Ascending aorta (tissue), 2 donors: ENCODE results near the gene IVD. TPM values are rescaled to one million over a fixed set of nuclear protein-coding genes. Genes with fewer than 3 reads are reported as not detected.

Experiments
- DNase-seq, 2 donors: peaks; one replicate each; pipeline ENCODE4 v3.0.0-alpha.2; 2019; ENCODE audit warnings: low spot score in 2 of 2
- H3K27ac ChIP-seq, 2 donors: fragments of 200-600 bp; sonication (generic); one replicate each; pipeline ENCODE4 v1.5.1; 2016 to 2017; ENCODE audit warnings: mild to moderate bottlenecking in 1 of 2
- H3K27me3 ChIP-seq: fragments of 200-600 bp; sonication (generic); one replicate; pipeline ENCODE4 v1.5.1; 2017
- H3K36me3 ChIP-seq, 2 donors: fragments of 200-600 bp; sonication (generic); one replicate each; pipeline ENCODE4 v1.5.1; 2016
- H3K4me1 ChIP-seq, 2 donors: fragments of 200-600 bp; sonication (generic); one replicate each; pipeline ENCODE4 v1.5.1; 2016 to 2017; ENCODE audit warnings: mild to moderate bottlenecking in 1 of 2
- H3K4me3 ChIP-seq, 2 donors: fragments of 200-600 bp; sonication (generic); one replicate each; pipeline ENCODE4 v1.5.1; 2016 to 2017; ENCODE audit warnings: mild to moderate bottlenecking in 1 of 2
- H3K9me3 ChIP-seq, 2 donors: fragments of 200-600 bp; sonication (generic); one replicate each; pipeline ENCODE4 v1.5.1; 2016
- intact Hi-C: fragments of 100-400 bp; cut with DNase I; formaldehyde crosslinking; loops from one replicate; pipeline ENCODE4 v1.15.1; 2023
- total RNA-seq: library from RNA; depleted of rRNA; stranded (reverse); fragments of >200 nt; gene quantifications from one replicate; pipeline ENCODE4 v1.1.0, GENCODE V29; 2016
- TF ChIP-seq, protein P1 (sequence below), 3 experiments: fragments of 200-600 bp in 2 of 3; fragments of 450-650 bp in 1 of 3; sonication (generic) in 2 of 3; IDR thresholded peaks; one replicate each; pipeline ENCODE4 v1.5.1; 2016 to 2019; ENCODE audit warnings: antibody characterized with exemption in 3 of 3, mild to moderate bottlenecking in 1 of 3, moderate library complexity in 1 of 3

IVD gene
- total RNA-seq, 1 donor from 2014 or later: 39.5 TPM

DNA sequence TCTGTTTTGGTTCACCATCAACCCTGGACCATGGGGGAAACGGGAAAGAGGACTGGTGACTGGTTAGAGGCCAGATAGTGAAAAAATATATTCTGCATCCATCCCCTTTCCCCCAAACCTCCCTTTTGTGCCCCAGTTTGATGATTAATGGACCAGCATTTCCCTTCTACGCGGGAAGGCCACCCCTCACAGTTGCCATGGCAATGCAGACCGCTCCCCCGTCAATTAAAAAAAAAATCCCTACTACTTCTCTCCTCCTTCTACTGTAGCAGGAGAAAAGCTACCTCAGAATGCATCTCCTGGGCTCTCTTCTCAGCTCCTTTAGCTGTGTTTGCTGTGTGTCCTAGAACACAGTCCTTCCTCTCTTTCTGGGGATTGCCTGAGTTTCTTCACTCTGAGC, 39.1 kb downstream of the IVD start:
- intact Hi-C loops: loop anchor here (5.0 to 10.0 kb wide), 2 partner anchors 63 to 340 kb away; partner anchors contain the start of gene BMF
- no peak for DNase-seq

DNA sequence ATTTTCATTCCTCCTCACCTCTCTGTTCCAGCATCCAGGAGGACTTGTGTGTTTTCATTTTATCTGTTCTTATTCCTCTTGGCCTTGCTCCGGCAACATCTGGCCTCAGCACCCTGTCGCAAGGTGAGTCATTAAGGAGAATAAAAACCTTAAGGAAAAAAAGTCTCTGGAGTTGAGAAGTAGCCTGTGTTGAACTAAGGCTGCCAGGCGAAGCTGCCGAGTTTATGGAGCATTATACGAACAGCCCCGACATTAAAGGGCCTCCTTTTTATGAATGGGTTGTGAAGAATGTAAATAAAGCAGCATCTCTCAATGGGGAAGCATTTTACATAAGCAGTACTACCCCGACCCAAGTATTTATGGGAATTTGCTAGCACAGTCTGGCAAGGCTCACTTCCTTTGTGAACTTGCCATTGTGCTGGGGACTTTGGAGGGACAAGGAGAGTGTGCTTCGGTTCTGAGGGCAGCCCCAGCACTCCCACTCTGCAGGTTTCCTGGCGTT, 39.9 kb downstream of the IVD start:
- TF ChIP-seq, protein P1, sequence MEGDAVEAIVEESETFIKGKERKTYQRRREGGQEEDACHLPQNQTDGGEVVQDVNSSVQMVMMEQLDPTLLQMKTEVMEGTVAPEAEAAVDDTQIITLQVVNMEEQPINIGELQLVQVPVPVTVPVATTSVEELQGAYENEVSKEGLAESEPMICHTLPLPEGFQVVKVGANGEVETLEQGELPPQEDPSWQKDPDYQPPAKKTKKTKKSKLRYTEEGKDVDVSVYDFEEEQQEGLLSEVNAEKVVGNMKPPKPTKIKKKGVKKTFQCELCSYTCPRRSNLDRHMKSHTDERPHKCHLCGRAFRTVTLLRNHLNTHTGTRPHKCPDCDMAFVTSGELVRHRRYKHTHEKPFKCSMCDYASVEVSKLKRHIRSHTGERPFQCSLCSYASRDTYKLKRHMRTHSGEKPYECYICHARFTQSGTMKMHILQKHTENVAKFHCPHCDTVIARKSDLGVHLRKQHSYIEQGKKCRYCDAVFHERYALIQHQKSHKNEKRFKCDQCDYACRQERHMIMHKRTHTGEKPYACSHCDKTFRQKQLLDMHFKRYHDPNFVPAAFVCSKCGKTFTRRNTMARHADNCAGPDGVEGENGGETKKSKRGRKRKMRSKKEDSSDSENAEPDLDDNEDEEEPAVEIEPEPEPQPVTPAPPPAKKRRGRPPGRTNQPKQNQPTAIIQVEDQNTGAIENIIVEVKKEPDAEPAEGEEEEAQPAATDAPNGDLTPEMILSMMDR (IDR thresholded peaks at IDR 0.05): no peak
- Histone ChIP-seq H3K4me3 (no peak overlapping the region), H3K4me1 (peaks cover 0 to 17% of the 10 kb centered on the region in 2 donors), H3K27me3 (no peaks in the 10 kb centered on the region), H3K27ac (no peak overlapping the region), H3K36me3 (no peaks in the 10 kb centered on the region), H3K9me3 (no peaks in the 10 kb centered on the region)
- no peak for DNase-seq
- intact Hi-C loops: loop anchor here (10.0 kb wide), 1 partner anchor 341 kb away; the partner anchor contains the start of gene BMF

More for the DNA sequence above, 39.1 kb downstream of the IVD start:
- Histone ChIP-seq H3K4me3 (no peak overlapping the region), H3K27me3 (no peaks in the 10 kb centered on the region), H3K9me3 (no peaks in the 10 kb centered on the region), H3K27ac (no peak overlapping the region), H3K36me3 (no peaks in the 10 kb centered on the region), H3K4me1 (peaks cover 0 to 19% of the 10 kb centered on the region in 2 donors)
- TF ChIP-seq, protein P1 (IDR thresholded peaks at IDR 0.05): no peak

DNA sequence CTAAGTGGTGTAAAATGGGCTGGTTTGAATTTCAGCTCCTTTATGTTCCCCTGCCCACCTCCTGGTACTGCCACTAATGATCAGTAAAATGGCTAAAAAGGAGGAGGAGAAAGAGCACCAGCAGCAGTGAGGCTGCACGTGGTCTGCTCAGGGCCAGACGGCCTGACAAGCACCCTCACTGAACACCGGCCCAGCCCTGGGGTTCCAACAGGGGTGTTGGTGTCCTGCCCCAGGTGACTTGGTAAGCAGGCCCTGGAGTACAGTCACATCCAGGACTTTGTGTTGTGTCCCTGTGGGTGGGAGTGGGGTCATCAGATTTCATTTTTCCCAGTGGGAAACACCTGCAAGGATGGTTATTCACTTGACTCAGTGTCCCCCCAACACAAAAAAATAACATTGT, 40.5 kb downstream of the IVD start:
- peaks cover 0 to 17% of the 10 kb centered on the region in 2 donors for H3K4me1 ChIP-seq
- H3K9me3 ChIP-seq: no peaks in the 10 kb centered on the region
- intact Hi-C loops: loop anchor here (10.0 kb wide), 1 partner anchor 341 kb away; the partner anchor contains the start of gene BMF
- no peak overlapping the region for H3K27ac ChIP-seq
- no peaks in the 10 kb centered on the region for H3K36me3 ChIP-seq
- no peak for DNase-seq
- TF ChIP-seq, protein P1 (IDR thresholded peaks at IDR 0.05): no peak
- no peaks in the 10 kb centered on the region for H3K27me3 ChIP-seq
- H3K4me3 ChIP-seq: no peak overlapping the region

DNA sequence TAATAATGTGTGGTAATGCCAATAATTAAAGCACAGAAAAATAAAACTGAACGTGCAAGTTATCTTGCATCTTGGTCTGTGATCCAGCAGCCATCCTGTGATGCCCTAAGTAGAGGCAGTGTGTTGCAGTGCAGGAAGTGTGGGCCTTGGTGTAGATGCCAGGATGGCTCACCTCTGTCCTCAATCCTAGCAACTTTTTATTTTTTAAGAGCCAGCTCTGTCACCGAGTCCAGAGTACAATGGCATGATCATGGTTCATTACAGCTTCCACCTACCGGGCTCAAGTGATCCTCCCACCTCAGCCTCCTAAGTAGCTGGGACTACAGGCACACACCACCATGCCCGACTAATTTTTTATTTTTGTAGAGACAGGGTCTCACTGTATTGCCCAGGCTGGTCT, 42.8 kb downstream of the IVD start:
- no peaks in the 10 kb centered on the region for H3K27me3 ChIP-seq
- H3K9me3 ChIP-seq: no peaks in the 10 kb centered on the region
- TF ChIP-seq, protein P1 (IDR thresholded peaks at IDR 0.05): no peak
- intact Hi-C loops: loop anchor here (10.0 kb wide), 1 partner anchor 344 kb away; the partner anchor contains the start of gene BMF
- H3K27ac ChIP-seq: no peak overlapping the region
- H3K36me3 ChIP-seq: no peaks in the 10 kb centered on the region
- peaks cover 0 to 7% of the 10 kb centered on the region in 2 donors for H3K4me1 ChIP-seq
- DNase-seq: no peak
- no peak overlapping the region for H3K4me3 ChIP-seq

DNA sequence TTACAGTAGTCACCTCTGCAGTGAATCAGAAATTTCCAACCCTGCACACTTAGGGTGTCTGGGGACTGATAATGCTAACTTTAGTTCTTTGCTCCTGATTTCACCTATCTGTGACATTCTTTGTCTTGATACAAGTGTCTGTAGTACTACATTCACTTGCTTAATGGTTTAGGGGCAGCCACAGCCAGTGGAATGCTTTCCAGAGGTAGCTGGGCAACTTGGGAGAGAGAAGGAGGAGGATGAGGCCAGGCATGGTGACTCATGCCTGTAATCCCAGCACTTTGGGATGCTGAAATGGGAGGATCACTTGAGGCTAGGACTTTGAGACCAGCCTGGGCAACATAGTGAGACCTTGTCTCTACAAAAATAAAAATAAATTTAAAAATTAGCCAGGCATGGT, 43.7 kb downstream of the IVD start:
- H3K4me3 ChIP-seq: no peak overlapping the region
- no peaks in the 10 kb centered on the region for H3K9me3 ChIP-seq
- intact Hi-C loops: loop anchor here (10.0 kb wide), 1 partner anchor 344 kb away; the partner anchor contains the start of gene BMF
- no peaks in the 10 kb centered on the region for H3K27me3 ChIP-seq
- peaks cover 0 to 7% of the 10 kb centered on the region in 2 donors for H3K4me1 ChIP-seq
- TF ChIP-seq, protein P1 (IDR thresholded peaks at IDR 0.05): no peak
- H3K36me3 ChIP-seq: no peaks in the 10 kb centered on the region
- H3K27ac ChIP-seq: no peak overlapping the region
- DNase-seq: no peak
